OCI-M1 (cell line): ENCODE data around the gene AK2.

Experiments used
- DNase-seq: peaks from one replicate; lab custom pipeline; 2025; lab: John Stamatoyannopoulos, UW

The AK2 gene

DNA sequence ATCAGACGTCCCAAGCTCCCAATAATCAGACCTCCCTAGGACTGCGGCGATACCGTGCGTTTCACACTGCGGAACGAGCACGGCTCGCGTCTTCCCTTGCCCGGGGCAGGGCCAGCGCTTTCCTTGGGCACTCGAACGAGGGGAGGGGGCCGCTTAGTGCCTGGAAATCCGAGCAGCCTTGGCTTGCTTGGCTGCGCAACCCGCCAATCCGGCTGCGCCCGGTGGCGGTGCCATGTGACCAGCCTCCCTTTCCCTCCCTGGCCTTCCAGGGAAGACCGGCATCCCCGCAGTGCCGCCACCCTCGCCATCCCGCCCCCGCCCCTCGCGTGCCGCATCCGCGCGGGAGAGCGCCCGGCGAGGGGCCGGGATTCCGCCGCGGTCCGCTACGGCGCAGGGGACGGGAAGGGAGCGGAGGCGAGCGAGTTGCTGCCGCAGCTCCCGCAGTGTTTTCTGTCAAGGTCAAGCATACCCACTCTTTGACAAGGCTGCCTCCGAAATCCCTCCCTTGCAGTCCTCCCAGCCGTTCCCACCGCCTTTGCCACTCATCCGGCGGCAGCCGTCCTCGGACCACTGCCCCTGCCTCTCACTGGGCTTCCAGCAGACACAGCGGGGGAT is 63.8 kb downstream of the AK2 start:
- no peak for DNase-seq

DNA sequence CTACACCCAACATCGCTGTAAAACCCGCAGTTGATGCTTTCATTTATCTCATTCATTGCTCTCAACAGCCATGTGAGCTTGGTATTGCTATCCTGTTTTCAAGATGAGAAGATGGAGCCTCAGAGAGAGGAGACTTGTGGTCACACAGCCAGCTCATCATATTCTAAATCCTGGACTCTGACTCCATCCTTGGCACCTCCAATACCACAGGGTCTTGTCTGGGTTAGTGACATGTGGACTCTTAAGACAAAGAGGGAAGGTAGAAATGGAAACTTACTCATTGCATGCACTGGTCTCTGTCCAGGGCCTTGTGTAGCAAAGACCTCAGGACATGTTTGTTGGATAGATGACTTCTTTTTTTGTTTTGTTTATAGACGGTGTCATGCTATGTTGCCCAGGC is 65.1 kb downstream of the AK2 start:
- no peak for DNase-seq

DNA sequence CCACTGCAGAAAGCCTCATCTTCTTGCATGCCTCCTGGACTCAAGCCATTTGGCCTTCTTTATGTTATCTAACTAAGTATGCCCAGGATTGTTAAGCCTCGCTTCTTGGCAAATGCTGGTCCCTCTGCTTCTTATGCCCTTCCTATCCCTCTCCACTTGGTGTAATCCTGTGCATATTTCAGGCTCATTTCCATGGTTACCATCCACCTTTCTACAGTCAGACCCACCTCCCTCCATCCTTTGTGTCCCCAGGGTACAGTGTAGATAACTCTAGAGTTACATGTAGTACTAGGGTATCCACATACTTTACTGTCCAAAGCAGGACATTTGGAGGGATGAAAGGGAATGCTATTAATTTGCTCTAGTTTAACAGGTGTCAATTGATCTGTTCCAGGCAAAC is 65.5 kb downstream of the AK2 start:
- DNase-seq: no peak

DNA sequence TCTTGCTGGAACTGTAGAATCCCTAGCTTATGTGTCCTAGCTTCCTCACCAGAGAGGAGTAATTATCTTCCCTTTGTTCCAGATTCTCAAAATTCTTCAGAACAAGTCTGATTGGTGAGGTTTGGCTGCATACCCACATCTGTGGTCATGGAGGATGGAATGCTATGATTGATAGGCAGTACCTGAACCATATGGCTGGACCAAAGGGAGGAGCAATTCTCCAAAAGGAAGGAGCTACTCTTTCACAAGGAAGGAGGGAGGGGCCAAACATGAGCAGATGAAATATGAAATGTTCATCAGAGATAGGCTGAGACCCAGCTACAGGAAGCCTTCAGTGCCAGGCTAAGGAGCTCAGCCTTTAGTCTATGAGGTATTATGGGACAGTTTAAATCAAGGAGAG is 67.1 kb downstream of the AK2 start:
- DNase-seq: peak; percentile 30

DNA sequence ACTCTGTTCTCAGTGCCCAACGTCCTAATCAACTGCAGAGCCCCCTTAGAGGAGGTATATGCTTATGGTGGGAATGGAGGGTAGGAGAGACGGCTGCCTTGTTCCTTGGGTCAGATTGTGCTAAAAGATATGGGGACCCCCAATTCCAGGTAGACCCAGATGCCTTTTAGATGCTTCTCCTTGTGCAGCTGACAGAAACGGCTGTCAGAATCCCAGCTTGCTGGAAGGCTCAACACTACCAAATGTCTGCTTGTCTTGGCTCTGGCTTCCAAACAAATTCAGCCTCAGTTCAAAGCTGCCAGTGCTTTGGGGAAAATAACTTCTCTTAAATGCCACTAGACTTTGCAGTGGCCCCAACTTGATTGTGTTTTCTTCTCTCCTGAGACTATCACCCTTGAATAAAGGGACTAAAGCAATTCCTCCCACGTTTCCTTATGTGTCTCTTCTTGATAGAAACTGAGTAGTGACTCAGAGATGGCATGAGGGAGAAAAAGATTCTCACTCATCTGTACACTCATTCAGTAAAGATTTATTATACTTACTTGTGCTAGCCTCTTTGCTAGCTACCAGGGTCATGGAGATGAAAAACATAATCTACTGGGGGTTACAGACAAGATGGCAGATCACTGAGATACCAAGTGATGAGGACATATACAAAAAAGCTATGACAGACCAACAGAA is 68.7 kb downstream of the AK2 start:
- no peak for DNase-seq

DNA sequence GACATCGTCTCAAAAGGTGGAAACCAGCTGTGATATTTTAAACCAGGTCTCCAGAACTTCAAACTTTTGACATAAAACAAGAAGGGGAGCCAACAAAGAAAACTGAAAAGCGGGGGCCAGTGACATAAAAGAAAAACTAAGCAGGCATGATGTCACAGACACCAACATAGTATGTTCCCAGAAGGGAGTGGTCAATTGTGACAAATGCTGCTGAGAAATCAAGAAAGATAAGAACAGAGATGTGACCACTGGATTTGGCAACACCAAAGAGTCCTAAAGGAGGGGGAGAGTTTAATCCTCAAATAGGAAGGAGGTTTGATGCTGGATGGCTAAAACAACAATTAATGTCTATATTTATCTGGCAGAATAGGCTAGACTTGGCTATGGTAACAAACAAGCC is 69.8 kb downstream of the AK2 start:
- peak; percentile 75 for DNase-seq

DNA sequence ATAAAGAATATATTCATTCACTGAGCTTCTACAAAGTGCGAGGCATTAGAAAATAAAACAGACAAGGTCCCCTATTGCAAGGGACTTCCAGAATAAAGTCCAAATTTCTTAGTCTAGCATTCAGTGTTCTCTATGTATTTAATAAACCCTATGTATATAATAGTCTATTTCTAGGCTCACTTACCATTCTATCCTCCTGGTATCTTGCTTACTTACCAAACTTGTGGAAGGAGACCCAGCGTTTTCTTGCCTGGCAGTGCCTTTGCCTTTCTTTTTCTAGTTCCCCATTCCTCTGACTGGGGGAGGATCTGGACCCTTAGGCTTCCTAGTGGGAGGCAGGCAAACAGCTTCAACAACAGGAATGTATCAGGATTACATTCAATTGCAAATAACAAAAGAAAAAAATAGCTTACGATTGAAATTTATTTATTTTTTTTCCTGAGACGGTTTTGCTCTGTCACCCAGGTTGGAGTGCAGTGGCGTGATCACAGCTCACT is 71.4 kb downstream of the AK2 start:
- DNase-seq: peak; percentile 55

DNA sequence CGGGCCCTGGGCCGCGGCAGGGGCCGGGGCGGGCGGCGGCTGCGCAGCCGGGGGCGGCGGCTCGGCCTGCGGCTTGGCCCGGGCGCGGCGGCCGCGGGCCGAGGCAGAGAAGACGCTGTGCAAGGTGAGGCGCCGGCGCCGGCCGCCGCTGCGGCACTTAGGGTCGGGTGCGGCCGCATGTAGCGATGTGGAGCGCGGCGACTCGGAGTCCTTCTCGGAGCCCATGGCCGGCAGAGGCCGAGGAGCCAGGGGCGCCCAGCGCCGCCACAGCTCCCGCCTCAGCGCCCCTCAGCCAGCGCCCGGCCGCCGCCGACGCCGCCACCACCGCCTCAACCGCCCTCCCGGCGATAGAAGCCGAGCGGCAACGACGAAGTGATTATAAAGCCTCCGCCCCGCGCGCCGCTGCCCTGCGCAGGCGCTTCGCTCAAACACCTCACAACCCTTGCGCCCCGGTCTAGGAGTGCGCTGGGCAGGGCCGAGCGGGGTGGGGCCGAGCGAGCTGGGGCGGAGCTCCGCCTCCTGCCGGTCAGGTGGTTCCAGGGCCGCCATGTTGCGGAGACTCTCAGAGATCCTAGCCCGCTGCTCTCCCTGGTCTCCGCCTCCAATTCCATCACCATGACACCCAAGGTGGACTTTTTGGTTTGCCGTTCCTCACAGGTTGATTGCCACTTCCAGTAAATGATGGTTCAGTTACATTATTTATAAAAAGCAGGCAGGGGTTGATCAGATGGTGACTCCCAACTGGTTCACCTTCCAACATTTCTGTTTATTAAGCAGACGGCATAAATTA is 72.0 kb downstream of the AK2 start, which contains the start of gene RNF19B:
TSS of gene RNF19B (minus strand) at position 349 of the 790 bp plus-strand sequence. CDS start at position 225, 124 bp downstream.
- DNase-seq: peak; percentile 97

DNA sequence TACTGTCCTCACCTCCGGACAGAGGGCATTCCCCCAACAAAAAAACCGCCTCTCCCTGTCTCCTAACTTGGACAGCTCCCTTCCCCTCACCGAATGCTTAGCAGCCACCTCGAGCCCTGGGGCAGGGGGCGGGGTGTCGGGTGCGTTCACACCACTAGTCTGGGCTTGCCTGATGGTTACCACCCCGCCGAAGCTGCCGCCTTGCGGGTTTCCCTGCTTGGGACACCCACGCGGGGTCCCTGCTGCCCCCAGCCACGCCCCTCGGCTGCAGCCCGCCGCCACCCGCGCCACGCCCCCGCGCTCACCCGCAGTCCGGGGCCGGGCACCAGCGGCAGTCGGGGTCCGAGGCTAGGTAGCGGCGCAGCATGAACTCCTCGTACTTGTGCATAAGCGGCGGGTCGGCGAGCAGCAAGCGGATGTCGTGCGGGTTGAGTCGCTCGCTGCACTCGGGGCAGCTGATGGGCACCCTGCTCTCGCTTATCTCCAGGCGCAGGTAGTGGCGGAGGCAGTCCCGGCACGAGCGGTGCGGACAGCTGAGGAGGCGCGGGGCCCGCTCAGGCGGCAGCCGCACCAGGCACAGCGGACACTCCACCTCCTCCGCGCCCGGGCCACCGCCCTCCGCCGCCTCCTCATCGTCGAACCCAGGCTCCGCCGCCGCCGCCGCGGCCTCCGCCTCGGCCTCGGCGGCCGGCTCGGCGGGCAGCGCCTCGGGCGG is 72.8 kb downstream of the AK2 start:
- DNase-seq: peak; percentile 81

DNA sequence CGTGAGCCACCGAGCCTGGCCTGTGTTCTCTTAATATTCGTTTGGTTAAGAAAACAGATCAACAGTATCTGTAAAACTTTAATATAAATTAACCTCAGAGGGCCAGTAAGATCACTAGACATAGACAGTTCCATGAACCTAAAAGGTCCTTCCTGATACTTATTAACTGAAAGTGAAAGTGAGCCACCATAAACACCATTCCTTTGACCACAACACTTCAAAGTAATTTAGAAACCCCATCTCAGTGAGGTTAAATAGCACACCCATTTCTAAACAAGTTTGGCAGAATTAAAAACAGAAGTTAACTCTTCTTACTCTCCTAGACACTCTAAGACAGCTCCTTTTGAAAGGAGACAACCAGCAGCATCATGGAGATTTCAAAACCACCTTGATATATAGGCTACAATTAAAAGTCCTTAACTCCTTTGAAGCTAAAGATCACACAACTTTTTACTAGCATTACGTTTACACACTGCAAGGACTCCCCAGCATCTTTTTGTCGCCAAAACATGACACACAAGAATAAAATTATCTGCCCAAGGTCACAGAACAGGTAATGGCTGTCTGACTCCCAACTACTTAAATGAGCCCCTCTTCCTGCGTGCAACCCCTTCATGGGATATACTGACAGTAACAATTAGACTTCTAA is 74.3 kb downstream of the AK2 start:
- DNase-seq: peak; percentile 86

DNA sequence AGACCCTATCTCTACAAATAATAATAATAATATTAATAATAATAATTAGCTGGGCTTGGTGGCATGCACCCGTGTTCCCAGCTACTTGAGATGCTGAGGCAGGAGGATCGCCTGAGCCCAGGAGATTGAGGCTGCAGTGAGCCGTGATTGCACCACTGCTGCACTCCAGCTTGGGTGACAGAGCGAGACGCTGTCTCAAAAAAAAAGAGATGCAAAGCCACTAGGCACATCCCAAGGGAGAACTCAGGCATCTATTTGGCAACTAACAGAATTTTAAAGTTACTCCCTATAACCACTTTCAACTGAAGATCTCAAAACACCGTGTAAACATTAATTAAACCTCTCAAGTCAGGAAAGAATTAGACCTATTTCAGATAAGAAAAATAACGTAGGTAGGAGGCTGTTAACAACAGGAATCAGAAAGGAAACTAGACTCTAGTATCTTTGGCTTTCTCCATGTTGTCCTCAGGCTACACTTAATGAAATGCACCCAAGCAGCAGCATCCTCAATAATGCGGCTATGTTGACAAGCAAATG is 75.8 kb downstream of the AK2 start:
- no peak for DNase-seq

DNA sequence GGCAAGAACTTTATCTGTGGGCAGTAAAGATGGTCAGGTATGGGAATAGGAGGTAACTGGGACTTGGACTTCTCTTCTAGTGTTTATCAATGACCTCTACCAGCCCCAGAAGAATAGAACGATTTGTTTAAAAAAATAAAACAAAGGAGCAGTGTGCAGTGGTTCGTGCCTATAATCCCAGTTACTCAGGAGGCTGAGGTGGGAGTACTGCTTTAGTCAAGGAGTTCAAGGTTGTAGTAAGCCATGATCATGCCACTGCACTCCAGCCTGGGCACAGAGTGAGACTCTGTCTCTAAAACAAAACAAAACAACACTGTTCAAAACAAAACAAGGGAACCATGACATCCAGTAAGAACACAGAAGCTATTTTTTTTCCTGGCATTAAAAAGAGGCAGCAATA is 76.3 kb downstream of the AK2 start:
- no peak for DNase-seq

DNA sequence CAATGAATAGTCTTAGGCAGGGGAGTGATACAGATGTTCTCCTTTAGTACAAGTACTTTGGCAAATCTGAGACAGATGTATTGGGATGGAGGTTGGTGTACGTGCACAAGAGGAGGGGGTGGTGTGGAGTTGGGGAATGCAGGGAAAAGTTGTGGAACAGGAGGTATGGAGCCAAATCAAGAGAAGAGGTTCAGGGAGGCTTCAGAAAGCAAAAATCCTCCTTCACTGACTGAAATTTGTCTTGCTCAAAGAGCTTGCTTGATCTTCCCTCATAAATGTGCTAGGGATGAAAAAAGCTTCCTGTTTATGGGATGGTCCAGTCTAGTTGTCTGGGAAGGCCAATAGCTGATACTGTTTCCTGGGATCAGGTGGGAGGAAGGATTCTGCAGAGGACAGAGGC is 77.9 kb downstream of the AK2 start:
- no peak for DNase-seq
